ENCODE results near the gene SNAPC1.
"Not testable (repeated sequence)": the region's sequence is repeated elsewhere in the genome, so short reads cannot be mapped to it uniquely, and the experiment has no call there.

The SNAPC1 gene

DNA sequence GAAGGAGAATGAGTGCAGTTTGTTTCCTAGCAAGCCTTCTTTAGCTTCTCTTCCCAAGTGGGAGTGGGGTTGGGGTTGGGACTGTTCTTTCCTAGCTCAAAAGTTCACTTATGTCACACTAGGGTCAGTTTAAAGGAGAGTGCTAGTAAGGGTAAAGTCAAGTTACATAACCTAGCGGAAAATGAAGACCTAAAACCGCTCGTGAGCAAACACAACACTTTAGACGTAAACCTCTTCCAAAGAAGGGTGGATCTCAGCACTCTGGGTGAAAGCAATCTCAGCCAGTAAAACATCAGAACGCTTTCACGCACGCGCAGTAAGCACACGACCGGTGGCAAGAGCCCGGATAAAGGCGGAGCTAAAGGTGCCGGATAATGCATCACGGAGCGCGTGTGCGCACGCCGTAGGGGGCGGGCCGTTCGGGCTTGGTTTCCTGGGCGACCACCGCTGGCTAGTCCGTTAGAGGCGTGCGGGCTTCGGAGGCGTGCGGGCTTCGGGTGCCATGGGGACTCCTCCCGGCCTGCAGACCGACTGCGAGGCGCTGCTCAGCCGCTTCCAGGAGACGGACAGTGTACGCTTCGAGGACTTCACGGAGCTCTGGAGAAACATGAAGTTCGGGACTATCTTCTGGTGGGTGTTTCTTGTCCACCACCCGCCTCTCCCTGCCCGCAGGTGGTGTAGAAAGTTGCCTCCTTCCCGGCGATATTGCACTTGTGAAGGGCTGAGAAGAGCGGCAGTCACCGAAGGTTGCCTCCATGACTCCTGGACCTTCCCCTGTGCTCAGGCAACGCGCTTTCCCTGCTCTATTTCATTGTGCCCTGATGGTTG is at the start of gene SNAPC1:
SNAPC1 (plus strand) TSS at position 462 of the 828 bp plus-strand sequence; CDS start at position 503, 41 bp downstream.
- DNase-seq: peak; percentile 98

GRCh38 chr14:61713724-61714437 is 48.3 kb upstream of the SNAPC1 start:
- no peak for DNase-seq

DNA sequence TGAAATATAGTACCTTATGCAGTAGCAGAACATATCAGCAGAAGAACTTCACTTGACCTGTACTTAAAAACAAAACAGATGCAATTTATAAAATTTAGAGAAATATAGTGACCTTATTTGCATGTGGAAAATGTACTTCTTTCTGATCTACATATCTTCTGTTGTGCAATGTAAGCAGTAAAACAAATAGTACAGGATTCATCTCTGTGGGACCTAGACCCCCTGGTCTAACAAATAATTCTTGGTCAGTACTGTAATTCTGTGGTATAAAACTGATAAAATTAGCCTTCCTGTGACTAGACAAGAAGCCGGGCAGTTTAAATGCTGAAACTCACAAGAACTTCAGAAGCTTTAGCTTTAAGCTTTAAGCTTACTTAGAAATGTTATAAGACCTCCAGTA is 45.3 kb upstream of the SNAPC1 start:
- no peak for DNase-seq

DNA sequence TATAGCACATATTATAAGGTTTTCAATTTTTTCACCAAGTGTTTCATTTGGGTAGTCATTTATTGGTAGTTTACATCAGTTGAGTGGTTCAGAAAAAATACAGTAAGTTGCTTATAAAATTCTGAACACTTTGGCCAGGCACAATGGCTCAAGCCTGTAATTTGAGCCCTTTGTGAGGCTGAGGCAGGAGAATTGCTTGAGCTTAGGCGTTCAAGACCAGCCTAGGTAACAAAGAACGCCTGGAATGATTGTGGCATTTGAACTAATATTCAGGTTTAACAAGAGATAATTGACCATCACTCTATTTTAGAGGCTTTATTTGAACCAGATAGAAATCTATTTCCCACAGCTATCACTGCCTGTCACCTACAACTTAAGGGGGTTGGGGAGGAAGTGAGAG is 44.2 kb upstream of the SNAPC1 start:
- DNase-seq: no peak

DNA sequence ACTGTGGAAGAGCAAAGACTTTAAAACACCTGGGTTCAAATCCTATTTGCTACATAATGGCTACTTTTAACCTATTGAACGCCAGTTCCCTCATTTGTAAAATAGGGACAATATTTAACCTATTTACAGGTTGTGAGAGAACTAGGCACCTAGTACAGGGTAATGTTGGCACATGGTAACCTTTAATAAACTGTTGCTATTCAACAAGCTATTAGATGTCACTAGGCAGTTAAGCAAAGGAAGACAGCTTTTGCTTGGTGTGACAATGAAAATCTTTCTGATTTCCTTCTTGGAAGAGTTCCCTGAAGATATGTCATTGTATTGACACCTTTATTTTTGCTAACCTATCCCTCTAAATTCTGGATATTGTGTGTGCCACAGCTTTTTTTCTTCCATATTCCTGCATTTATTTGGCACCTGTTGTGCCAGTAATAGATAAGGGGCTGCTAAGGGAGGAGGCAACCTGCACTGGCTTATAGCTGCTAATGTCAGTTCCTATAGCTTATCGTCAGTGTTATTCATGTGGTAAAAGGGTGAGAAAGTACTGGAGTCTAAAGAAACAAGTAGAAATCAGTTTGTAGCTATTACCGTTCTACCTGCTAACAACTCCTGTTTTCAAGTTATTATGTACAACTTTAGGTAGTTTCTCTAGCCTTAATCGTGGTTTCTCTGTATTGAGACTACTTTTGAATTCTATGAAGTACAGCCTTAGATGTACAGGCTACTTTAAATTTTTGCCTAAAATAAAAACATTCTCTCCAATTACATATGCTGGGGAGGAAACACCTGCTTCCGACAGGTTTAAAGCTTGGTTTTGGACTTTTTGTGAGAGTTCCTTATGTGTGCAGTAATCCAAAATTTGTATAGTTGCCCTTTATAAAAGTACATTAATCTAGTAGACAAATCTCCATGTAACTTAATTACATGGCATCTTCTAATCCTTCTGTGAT is 42.6 kb upstream of the SNAPC1 start:
- no peak for DNase-seq

DNA sequence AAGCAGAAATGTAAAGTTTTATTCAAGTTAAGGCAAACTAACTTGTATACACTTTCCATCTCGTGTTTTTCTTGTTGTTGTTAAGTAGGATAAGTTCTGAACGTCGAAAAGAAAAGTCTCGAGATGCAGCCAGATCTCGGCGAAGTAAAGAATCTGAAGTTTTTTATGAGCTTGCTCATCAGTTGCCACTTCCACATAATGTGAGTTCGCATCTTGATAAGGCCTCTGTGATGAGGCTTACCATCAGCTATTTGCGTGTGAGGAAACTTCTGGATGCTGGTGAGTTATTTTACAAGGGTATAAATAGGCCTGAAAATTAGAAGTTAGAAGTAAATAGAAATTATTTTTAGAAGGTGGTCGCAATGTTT is 41.9 kb upstream of the SNAPC1 start:
- no peak for DNase-seq

DNA sequence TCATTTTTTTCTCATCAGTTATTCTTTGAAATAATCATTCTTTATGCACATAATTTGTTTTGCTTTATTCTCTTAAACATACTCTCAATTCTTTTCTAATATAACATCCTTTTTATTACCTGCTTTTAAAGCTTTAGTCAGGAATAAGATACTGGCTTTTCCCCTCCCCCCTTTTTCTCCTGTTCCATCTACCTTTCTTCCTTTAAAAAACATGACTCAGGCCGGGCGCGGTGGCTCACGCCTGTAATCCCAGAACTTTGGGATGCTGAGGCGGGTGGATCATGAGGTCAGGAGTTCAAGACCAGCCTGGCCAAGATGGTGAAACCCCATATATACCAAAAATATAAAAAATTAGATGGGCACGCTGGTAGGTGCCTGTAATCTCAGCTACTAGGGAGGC is 41.5 kb upstream of the SNAPC1 start:
- no peak for DNase-seq

DNA sequence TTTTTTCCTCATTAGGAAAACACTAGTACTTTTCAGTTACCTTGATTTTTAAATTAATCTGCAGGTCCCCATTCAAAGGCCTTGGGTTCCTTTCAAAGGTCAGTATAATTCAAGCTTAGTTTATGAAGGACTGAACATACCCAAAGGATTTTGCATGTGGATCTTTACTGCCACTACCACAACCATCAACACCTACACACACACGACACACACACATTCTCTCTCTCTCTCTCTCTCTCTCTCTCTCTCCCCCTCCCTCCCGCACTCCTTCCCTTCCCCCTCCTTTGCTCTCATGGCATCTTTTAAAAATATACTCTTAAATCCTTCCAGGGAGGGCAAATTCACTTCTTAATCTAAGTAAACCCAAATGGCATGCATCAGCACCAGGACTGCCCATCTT is 38.1 kb upstream of the SNAPC1 start:
- no peak for DNase-seq

DNA sequence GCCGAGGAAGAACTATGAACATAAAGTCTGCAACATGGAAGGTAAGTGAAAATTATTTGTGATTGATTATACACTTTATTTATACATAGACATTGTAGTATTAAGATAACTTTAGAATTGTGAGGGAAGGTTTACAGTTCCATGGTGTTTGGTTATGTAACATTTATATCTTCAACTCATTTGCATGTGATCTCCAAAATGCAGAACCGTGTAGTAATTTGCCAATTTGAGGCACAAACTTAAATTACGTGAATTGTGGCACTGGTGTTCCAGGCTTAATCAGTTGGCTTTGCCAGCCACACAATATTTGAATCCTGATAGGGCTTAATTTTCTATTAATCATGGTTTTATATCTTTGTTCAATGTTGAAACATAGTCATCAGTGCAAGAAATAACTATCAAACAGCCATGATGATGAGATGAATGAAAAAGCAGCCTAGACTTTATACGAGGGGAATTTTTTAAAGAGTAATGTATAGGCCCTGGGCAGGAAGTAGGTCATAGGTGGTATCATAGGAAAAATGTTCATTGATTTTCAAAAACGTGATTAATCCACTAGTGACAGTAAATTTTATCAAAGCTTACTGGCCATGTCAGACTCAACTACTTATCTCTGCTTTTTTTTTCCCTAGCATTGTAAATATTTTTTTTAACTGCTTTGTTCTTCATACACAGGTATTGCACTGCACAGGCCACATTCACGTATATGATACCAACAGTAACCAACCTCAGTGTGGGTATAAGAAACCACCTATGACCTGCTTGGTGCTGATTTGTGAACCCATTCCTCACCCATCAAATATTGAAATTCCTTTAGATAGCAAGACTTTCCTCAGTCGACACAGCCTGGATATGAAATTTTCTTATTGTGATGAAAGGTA is 35.2 kb upstream of the SNAPC1 start:
- DNase-seq: no peak

GRCh38 chr14:61730756-61731373 is 31.4 kb upstream of the SNAPC1 start:
- no peak for DNase-seq

- DNase-seq: no peak
Measured at GRCh38 chr14:61733972-61734371, 28.2 kb upstream of the SNAPC1 start.

GRCh38 chr14:61736751-61737150 is 25.5 kb upstream of the SNAPC1 start:
- no peak for DNase-seq

DNA sequence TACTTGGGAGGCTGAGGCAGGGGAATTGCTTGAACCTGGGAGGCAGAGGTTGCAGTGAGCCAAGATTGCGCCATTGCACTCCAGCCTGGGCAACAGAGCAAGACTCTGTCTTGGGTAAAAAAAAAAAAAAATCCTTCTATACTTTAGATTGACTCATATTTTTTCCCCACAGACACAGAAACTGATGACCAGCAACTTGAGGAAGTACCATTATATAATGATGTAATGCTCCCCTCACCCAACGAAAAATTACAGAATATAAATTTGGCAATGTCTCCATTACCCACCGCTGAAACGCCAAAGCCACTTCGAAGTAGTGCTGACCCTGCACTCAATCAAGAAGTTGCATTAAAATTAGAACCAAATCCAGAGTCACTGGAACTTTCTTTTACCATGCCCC is 24.3 kb upstream of the SNAPC1 start:
- no peak for DNase-seq

DNA sequence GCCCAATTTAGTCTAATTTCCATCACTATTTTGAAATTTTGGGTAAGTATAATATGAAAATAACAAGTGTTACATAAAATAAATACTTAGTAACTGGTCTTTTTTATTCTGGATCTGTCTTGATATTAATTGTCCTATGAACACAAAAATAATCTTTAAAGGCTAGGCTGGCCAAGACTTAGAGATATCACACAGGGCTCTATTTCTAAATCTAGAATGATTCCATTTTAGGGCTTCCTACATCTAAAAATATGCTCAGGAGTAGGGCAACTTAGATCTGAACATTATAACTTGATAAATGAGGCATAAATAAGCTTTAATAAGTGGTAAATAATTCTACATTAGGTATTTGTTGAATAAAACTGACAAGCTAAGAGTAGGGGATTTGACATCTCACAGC is 23.1 kb upstream of the SNAPC1 start:
- no peak for DNase-seq

DNA sequence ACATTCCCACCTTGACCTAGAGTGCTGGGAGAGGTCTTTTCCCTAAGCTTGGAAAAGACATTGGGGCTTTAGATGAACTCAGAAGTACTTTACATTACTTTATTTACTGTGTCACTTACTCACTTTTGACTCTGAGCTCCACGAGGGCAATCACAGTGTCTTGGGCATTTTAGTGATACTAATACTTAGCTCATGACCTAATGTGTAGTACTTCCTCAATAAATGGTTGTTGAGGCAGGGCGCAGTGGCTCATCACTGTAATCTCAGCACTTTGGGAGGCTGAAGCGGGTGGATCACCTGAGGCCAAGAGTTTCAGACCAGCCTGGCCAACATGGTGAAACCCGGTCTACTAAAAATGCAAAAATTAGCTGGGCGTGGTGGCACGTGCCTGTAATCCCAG is 19.8 kb upstream of the SNAPC1 start:
- DNase-seq: no peak

GRCh38 chr14:61744238-61744637 is 18.0 kb upstream of the SNAPC1 start:
- no peak for DNase-seq

DNA sequence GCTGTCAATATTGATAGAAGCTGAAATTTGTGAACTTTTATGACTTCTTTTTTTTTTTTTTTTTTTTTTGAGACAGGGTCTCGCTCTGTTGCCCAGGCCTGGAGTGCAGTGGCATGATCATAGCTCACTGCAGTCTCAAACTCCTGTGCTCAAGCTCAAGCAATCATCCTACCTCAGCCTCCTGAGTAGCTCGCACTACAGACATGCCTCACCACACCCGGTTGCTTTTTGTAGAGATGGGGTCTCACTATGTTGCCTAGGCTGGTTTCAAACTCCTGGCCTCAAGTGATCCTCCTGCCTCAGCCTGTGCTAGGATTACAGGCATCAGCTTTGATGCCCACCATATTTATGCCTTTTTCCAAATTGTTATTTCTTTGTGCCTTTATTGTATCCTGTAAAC is 15.9 kb upstream of the SNAPC1 start:
- DNase-seq: not testable (repeated sequence)

- no peak for DNase-seq
Measured at GRCh38 chr14:61746881-61747280, 15.3 kb upstream of the SNAPC1 start.

DNA sequence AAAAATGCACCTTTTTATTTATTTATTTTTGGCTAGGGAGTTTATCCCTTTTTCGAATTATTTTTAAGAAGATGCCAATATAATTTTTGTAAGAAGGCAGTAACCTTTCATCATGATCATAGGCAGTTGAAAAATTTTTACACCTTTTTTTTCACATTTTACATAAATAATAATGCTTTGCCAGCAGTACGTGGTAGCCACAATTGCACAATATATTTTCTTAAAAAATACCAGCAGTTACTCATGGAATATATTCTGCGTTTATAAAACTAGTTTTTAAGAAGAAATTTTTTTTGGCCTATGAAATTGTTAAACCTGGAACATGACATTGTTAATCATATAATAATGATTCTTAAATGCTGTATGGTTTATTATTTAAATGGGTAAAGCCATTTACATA is 14.9 kb upstream of the SNAPC1 start:
- DNase-seq: no peak

GRCh38 chr14:61749264-61749663 is 13.0 kb upstream of the SNAPC1 start:
- no peak for DNase-seq

DNA sequence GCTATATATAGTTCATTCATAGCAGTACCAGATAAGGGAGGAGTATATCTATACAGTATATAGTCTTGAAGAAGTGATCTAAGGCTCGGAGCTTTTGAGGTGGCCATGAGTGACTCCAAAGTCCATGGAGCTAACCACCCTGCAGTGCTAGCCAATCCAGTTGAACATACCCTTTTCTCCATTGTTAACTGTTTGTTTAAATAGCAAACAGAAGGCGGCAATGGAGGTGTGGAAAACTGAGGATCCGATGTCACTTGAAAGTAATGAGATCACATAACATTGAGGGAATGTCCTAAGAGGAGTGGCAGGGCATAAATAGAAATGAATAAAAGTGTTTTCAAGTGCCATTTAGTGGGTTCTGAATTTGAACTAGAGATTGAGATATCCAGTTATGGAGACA is 12.4 kb upstream of the SNAPC1 start:
- no peak for DNase-seq
